Measurements from ENCODE around the gene RAX2.

RAX2 gene

DNA sequence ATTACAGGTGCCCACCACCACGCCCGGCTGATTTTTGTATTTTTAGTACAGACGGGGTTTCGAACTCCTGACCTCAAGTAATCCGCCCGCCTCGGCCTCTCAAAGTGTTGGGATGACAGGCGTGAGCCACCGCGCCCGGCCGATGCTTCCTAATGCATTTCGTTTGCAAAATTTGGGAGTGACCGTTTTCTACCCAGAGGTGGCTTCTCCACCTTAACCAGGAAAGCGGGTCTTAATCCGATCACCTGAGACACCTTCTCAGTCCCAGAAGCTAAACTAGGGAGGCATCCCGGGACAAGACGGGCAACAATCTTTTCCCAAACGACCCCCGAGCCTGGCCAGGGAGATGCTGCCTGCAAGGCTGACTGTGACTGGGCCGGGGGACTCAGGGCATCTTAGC, 29.0 kb upstream of the RAX2 start:
- no peak for DNase-seq

DNA sequence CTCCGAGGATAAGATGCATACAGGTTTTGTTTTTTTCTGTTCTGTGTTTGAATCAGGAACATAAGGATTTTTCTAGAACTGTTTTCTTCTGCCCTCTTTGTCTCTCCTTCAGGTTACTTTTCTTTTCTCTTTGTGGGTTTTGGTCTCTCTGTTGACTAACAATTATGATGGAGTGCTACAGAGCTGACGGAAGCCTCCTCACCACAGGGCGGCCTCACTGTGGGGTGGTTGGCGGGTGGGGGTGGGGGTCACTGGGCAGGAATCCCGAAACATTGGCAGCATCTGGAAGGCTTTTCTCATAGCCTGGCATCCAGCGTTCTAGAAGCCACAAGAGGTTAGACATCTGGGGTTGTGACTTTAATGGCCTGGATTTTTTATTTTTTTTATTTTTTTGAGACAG, 26.1 kb upstream of the RAX2 start:
- DNase-seq, result no peak

DNA sequence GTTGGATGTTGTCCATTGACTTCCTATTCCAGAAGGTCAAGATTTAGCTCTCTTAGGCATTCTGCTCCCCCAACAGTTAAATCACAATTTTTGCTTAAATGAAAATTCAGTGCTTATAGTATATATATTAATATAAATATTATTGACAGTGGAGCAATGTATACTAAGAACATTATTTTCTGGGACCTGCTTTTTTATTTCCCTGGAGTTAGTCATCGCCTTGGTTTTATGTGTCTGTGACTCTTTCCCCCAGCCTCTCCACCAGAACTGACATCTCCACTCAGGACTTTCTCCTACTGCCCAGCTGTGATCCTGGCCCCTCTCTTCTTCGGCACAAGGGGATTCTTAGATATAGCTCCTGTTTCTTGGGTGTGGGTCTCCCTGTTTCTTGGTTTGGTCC, 24.3 kb upstream of the RAX2 start:
- DNase-seq, result no peak

DNA sequence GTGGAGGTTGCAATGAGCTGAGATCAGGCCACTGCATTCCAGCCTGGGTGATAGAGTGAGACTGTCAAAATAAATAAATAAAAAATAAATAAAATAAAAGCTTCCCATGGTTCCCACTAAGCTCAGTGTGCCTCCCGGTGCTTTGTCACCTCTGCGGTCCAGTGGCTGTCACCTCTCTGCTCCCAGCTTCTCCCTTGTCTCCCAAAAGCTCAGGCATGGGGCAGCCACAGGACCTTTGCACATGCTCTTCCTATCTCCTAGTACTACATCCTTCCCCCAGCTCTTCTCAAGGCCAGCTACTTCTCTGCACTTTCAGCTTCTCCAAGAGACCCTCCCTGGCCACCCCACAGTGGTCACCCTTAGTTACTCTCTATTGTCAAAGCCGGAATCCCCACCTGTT, 21.8 kb upstream of the RAX2 start:
- DNase-seq, result no peak

DNA sequence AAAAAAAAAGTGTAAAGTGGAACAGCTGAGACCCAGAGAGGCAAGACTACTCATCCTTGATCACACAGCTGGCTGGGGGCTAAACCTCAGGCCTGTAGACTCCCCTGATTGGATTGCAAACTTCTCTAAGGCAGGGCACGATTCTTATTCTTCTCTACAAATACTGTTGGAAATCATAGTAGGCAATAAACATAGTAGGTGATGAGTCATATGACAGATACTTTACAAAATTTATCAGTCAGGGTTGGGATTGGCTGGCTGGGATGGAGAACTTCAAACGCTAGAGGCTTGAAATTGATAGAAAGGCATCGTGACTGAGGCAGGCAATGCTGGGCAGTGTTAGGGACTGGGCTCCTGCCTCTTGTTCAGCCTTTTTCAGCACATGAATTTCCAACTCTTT, 20.1 kb upstream of the RAX2 start:
- no peak for DNase-seq

DNA sequence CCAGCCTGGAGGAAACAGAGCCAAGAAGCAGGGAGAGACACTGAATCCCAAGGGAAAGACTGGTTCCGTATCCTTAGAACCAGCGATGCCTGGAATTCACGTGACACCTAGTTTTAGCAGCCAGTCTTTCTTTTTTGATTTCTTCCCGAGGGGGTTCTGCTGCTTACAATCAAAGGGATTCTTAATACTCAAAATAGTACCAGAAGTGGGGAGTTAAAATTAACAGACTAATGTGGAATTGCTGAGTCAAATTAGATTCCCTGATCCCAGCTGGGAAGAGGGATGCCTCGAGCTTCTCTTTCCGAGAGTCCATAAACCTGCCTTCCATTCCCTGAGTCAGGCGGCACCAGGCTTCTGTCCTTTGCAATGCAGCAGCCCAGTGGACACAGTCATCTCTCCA, 18.9 kb upstream of the RAX2 start:
- no peak for DNase-seq

DNA sequence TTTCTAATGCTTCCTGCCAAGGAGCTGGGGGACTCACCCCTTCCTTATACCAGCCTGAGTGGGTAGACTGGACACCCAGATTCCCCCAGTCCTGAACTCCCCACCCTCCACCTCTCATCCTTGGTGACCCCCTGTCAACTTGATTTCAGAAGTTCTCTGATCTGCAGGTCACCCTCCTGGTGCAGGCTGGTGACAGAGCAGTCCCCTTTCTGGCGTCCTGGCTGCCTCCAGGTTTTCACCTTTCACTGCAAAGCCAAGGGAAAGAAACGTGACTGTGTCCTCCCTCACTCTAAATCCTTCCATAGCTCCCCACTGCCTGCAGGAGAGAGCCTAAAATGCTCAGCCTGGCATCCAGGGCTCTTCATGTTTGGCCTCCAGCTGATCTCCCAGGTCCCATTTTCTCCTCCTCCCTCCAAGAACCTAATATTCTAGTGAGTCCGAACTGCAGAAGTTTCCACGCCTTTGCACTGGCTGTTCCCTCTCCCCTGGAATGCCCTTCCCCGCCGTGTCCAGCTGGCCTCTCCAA, 18.2 kb upstream of the RAX2 start:
- DNase-seq, result no peak

DNA sequence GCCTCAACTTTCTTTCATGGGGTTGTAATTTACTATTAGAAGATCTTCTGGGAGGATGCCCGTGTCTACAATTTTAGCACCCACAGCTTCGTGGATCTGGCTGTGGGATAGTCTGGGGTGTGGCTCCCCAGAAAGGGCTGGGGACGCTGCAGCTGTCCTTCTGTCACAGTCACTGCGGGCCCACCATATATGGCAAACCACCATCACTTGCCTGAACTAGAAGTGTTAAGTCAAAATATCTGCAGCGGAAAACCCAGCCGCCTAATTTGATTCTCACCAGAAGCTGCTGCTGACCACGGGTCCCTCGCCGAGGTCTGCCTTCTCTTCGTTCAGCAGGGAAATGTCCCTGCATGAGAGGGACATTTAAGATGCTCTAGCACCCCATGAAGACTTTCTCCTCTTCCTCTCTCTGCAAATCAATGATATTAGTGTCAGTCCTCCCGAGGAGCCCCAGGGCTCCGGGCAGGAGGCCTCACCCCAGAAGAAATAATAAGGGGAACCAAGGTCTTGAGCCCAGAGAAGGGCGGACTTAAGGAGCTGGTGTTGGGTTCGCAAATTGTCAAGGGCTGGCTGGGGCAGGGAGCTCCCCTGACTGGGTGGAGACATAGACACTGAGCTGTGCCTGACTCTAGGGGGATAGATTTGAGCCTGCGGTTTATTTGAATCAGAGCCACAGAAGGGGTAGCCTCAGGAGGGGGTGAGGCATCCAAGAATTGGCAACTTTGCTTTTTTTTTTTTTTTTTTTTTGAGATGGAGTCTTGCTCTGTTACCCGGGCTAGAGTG, 17.2 kb upstream of the RAX2 start:
- DNase-seq, result no peak

DNA sequence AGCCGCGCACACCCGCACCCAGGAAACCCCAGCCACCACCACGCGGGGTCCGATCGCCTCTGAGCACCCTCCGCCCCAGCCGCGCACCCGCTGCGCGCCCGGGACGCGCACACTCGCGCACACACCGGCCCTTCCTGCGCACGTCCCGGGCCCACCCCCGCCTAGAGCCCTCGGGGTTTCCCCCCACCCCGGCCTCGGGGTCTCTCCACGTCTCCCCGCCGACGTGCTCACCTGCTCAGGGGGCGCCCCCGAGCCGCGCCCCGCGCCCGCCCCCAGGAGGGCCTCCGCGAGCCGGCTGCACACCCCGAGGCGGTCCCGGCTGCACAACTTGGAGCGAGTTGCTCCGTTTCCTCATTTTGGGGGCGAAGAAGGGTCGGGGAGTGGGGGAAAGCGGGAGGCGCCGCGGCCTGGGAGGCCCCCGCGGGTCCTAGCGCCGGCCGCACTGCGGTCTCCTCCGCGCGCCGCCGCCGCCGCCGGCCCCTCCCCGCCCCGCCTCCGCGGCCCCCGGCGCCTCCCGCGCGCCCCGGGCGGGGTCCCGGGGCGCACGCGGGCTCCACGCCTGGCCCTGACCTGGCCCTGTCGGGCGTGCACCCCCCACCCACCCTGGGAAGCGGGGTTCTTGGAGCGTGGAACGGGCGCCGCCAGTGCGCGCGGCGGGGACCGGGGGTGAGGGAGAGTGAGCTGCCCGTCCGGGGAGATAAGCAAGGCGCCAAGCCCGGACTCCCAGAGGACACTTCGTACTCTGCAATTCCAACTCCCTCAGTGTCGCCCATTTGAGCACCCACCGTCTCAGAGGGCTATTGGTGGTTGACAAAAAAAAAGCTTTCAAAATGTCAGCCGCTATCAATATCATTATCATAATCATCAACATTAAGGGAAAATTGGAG, 14.2 kb upstream of the RAX2 start, which contains the start of gene MATK:
Gene MATK (minus strand): TSS at position 444 of the 887 bp plus-strand sequence. CDS start 1,246 bp downstream, outside the sequence.
- DNase-seq, result no peak

DNA sequence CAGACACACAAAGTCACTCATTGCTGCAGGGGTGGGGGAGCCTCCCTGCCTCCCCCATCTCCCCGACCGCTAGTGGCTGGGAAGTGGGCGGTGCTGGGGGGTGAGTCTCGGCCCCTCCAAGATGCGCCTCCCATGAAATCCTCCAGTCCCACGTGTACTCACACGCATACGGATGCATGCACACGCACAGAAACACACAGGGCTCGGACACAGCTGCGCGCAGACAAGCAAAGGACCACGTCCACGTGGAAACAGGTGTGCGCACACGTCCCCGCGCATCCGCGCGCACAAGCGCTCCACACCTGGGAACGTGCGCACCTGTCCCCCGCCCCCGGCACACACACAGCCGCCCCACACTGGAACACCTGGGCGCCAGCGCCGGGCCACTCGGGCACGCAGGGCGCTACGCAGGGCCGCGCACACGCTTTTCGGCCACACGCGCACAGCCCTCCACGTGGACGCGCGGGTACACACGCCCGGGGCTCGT, 13.5 kb upstream of the RAX2 start:
- no peak for DNase-seq

DNA sequence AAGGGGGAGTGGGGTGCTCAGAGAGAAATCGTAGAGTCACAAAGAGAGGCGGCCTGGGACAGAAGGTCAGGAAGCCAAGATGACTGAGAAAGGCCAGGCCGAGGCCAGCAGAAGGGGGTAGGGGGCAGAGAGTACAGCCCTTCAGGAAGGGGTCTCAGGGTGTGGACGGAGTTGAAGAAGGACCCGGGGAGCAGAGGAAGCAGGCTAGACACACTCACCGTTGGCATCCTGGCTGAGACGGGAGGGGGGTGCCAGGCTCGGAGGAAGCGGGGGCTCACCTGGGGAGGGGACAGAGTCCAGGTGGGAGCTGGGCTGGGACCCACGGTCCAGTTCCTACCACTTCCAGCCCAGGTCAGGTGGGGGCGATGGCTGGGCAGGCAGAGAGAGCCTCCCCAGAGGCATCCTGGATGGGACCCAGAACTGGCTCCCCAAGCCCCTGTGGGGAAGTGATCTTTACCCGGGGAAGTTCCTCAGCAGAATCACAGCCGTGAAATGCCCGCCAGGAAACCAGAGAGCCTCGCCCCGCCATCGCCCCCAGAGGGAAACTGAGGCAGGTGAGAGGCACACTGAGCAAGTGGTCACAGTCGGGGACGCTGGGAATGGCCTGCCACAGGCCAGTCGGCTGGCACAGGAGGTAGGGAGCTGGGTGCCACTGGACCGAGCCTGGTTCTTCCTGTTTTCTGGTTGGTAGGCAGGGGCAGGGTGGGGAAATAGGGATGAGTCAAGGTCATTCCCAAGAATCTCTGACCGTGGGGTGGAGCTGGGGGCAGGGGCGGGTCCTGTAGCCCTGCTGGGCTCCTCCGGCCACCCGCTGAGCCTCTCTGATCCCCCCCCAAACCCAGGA, 12.8 kb upstream of the RAX2 start:
- no peak for DNase-seq

DNA sequence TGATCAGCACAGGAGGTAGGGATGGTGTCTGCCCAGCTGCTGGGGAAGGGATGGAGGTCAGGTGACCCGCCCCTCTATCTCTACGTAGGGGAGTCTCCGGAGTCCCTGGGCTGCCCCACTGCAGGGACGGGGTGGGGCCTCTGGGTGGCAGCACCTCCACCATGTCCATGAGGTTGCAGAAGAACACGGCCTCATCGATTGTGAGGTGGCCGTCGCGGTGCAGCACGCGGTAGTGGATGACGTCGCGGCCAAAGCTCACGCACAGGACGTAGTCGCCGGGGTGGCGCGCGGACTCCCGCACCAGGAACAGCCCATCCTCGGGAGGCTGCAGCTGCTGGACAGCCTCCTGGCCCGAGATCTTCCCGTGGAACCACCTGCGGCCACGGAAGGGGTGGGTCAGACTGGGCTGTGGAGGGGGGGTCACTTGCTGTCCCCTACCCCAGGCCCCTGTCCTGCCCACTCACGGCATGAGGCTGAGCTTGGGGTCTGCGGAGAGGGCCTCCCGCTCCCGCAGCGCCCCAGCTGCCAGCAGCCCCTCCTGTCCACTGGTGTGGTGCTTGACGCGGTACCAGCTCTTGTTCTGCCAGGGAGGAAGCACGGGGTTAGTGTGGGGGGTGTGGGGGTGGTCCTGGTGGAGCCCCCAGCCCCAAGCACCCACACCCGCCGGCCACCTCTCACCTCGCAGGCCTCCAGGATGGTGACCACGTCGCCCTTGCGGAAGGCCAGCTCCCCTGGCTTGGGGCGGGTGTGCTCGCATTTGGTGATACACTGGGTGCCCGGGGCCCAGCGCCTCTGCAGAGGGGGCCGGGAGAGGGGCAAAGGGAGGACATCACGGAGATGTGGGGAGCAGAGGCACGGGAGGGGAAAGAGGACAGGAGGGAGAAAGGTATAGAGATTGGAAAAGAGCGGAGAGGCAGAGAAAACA, 11.9 kb upstream of the RAX2 start:
- no peak for DNase-seq

DNA sequence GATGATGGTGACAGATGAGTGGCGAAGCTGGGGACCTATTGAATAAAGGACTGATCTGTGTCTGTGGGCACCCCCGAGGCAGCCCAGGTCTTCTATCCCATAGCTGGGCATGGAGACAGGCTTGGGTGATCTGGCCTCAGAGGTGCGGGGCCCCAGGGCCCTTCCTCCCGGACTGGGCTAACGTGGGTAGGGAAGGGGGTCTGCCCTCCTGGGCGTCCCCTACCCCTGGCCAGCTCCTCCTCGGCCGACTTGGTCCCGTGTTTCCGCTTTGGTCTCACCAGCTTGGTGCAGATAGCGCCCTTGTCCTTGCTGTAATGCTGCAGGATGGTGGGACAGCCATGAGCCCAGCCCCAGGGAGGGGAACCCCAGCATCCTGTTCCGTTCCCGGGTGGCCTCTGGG, 10.9 kb upstream of the RAX2 start:
- DNase-seq, result no peak

DNA sequence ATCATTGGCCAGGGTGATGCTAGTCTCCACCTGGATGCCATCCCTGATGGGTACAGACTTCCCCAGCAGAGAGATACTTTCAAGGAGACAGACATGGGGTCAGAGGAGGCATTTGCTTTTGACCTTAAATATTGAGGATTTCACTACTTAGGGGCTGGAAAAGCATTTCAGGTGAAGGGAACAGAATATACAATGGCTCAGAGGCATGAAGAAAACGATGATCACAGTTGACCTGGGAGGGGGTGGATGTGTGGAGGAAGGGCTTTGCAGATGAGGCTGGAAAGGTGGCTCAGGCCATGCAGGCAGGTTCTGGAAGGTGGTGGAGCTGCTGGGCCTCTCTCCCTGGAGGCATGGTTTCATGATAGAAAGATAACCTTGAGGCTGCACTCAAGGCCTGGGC, 10.3 kb upstream of the RAX2 start:
- DNase-seq, result no peak

DNA sequence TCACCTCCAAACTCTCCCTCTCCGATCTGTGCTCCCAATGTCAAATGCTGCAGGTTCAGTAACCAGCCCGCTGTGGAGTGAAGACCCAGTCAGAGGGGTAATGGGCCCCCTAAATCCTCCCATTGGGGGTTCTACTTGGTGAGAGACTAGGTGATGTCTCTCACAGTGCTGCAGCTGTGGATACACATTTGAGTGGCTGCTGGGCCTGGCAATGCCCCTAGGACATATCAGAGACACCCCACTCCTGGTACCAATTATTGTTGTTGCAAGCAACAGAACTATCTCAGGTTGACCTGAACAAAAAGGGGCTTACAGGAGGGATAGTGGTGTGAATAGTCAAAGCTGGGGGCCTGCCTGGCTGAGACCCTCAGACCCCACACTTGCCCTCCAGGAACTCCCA, 9.6 kb upstream of the RAX2 start:
- no peak for DNase-seq

DNA sequence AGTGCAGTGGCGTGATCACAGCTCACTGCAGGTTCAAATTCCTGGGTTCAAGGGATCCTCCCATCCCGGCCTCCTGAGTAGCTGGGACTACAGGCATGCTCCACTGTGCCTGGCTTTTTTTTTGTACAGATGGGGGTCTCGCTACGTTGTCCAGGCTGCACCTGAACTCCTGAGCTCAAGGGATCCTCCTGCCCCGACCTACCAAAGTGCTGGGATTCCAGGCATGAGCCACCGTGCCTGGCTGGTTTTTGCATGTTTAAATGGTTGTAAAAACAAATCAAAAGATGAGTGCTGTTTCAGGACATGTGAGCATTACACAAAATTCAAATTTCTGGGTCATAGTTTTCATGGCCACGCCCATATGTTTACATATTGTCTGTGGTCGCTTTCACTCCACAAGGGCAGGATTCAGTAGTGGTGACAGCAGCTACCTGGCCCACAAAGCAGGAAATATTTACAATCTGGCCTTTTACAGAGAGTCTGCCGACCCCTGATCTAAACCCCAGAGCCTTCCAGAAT, 8.8 kb upstream of the RAX2 start:
- no peak for DNase-seq

DNA sequence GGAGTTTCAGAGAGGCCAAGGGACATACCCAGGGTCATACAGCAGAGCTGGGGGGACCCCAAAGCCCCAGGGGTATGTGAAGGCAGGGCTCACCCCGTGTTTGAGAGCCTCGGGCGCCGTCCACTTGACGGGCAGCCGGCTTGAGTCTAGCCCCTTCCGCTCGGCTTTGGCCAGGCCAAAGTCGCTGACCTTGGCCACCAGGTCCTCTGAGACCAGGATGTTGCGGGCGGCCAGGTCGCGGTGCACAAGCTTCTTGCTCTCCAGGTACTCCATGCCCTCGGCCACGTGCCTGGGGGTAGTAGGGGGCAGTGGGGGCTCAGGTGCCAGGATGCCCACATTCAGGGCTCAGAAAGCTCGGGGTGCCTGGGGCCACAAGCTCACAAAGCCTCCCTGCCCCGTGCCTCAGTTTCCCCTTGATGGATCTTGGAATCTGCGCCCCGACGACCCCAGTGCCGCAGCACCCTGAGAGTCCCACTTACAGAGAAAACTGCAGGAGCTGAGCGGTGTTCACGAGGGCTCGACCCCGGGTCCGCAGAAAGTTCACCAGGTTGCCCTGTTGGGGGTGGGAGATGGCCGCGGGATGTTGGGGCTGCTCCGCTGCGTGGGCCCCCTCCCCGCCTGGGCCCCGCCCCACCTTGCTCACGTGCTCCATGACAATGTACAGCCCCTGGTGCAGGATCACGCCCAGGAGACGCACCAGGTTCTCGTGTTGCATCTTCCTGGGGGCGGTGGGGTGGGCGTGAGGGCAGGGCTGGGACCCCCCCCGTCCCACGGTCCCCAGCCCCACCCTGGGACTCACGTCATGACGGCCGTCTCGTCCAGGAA, 7.1 kb upstream of the RAX2 start:
- no peak for DNase-seq

DNA sequence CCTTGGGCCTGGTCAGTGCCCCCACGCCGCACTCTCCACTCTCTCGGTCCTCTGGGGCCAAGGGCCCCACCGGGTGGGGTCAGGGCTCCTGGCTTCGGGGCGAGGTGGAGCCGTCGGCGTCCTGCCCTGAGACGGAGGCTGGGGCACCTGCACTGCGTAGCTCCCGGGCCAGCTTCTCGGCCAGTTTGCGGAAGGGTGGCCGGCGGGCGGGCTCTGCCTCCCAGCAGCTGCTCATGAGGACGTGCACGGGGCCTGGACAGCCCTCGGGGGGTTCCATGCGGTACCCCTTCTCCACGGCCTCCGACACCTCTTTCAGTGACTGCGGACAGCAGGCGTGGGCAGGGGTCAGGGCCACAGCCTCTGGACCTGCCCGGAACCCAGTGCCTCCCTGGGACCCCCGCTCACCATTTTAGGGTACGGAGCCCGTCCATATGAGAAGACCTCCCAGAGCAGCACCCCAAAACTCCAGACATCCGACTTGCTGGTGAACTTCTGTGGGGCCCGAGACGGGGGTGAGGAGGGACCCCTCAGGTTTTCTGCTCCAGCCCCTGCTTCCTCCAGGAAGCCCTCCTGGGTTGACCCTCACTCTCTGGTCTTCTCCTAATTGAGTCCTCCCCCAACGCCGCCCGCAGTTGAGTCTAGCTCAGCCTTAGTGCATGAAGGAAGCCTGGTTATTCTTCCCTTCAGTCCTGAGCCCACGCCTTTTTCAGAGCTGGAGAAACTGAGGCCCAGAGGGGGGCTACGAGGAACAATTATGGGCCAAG, 6.3 kb upstream of the RAX2 start:
- no peak for DNase-seq

DNA sequence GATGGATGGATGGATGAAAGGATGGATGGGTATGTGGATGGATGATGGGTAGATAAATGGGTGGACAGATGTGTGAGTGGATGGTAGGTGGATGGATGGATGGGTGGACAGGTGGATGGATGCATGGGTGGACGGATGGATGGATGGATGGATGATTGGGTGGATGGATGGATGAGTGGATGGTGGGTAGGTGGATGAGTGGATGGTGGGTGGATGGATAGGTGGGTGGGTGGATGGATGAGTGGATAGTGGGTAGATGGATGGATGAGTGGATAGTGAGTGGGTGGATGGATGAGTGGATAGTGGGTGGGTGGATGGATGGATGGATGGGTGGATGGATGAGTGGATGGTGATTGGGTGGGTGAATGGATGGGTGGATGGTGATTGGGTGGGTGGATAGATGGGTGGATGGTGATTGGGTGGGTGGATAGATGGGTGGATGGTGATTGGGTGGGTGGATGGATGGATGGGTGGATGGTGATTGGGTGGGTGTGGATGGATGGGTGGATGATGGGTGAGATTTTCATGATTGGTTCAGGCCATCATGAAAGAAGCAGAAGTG, 4.5 kb upstream of the RAX2 start:
- no peak for DNase-seq
